HTR-8/SVneo (cell line): ENCODE measurements around the gene U2AF1L4.

Experiments used
- DNase-seq: peaks from one replicate; pipeline ENCODE4 v3.0.0; 2011; ENCODE audit warnings: low spot score, mixed read lengths; ENCODE audit not compliant: insufficient read length
- FAIRE-seq: peaks from 2 replicates; lab custom pipeline; 2011; peaks lifted over from hg19 to GRCh38; lab: Jason Lieb, UNC

U2AF1L4 gene

DNA sequence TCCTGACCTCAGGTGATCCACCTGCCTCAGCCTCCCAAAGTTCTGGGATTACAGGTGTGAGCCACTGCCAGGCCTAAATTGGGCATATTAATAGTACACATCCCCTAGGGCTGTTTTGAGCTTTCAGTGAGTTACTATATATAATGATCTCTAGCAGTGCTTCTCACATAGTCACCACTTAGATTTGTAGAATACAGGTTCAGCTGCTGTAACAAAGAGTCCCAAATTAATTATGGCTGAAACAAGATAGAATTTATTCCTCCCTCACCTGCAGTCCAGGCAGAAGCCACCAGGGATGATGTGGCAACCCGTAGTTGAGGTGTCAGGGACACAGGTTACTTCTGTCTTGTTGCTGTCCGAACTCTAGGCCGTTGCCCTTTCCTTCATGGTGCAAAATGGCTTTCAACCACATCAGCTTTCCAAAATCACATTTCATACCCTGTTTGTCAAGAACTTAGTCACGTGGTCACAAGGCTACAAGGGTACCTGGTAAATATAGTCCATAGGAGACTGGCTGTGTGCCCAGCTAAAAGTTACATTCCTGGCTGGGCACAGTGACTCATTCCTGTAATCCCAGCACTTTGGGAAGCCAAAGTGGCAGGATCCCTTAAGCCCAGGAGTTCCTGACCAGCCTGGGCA, 15.6 kb upstream of the U2AF1L4 start:
- DNase-seq: no peak

DNA sequence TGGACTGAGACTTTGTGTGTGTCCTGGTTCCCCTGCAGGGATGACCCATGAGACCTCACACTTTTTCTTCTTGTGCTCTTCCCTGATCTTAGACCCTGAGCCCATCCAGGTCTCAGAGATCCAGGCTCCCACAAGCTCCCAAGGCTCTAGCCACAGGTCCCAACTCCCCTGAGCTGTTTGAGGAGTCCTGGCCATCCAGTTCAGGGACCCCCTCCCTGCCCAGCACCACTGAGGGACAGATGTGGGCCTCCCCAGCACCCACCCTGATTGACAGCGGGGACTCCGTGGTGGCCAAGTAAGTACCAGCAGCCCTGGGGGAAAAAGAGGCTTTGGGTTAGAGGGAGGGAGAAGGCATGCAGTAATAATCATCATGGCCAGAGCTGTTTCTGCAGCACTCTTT, 14.5 kb upstream of the U2AF1L4 start:
- FAIRE-seq (no peak), DNase-seq (no peak)

More for the DNA sequence above, 15.6 kb upstream of the U2AF1L4 start:
- no peak for FAIRE-seq

DNA sequence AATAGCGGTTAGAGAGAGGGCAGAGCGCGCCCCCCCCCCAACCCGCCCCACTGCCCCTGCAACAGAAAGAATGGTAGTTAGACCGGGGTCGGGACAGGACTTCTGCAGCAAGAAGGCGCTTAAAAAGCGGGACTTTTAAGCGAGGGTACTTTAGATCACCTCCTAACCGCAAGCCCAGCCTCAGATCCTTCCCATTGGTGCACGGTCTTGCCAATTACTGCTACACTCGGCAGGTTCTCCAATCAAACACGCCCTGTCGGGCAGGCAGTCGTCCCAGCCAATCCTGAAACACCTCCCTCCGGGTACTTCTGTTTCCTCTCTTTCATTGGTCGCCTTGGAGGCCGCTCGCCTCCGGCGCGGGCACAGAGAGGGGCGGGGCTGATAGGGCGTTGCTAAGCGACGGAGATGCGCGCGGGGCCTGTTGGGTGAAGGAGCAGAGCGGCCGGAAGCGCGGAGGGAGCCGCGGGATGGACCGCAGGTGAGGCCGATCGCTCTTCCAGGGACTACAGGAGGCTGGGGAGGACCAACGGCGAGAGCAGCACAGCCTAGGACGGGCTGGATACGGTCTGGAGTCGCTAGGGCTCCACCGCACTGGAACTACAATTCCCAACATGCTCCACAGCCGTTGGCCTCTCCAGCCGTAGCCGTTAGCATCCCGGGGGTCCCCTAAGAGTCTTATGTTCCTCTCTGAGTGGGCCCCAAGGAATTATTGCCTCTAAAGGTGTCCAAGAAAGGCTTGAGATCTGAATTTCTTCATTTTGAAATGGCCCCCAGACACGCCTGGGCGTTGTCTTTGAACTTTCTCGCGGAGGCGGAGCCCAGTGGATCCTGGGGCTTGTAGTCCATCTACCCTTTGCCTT, 12.8 kb upstream of the U2AF1L4 start, which contains the start of gene PROSER3:
TSS of gene PROSER3 (plus strand) at position 428 of the 860 bp plus-strand sequence. CDS start at position 468, 40 bp downstream.
- peak; percentile 97 for FAIRE-seq
- peak; percentile 98 for DNase-seq

DNA sequence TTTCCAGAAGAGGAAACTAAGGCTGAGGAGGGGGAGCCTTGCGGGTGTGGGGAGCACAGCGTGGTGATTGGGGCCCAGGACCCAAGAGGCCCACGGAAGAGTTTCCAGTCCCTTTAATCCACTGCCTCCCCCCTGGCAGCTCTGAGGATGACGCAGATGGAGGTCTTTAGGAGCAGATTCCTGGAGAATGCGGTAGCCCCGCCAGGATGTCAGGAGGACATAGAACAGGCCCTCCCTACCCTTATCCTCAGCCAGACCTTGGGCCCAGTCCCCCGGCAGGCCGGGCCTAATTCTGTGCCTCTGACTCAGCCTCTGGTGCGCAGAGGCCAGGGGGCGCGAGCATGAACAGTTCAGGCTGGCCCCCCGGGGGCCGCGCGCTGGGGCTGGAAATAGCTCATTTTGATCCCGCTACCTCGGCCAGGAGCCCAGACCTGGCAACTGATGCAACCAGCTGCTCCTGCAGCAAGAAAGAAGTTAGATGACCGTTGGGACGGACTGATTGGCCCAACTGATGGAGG, 12.1 kb upstream of the U2AF1L4 start:
- DNase-seq (peak; percentile 41), FAIRE-seq (no peak)

DNA sequence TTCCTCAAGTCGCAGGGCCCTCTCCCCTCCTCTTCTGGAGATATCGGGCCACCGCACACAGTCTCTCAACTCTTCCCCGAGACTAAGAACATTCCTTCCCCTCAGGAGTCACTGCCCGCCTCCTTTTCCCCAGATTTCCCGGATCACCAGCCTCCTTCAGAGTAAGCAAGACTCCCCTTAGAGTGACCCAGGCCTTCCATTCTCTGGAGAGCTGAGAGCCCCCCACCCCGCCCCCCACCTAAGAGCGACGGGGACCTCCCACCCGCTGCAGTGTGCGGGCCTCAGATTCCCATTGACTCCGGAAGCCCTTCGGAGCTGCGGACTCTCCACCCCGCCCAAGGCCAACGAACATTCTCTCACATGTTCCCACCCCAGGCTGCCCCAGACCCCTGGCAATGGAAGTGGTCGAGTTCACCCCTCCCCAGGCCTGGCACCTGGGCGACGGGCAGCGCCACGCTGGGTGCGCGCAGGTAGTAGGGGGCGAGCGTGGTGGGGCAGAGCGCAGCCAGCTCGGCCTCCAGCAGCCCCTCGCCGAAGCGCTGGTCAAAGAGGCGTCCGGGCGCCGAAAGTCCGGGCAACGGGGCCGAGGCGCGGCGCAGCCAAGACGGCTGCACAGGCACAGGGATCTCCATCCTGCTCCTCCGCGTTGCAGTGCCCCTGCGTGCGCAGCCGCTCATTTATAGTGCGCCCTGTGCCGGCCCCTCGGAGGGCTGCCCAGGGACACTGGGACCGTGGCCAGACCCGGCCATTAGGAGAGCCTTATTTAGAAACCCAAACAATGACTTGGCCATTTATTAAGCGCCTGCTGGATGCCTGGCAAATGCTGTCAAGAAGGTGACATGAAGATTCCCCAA, 11.4 kb upstream of the U2AF1L4 start, which contains the start of gene HSPB6:
TSS of gene HSPB6 (minus strand) at position 653 of the 854 bp plus-strand sequence. CDS start at position 632, 21 bp downstream.
- no peak for FAIRE-seq
- DNase-seq: no peak

DNA sequence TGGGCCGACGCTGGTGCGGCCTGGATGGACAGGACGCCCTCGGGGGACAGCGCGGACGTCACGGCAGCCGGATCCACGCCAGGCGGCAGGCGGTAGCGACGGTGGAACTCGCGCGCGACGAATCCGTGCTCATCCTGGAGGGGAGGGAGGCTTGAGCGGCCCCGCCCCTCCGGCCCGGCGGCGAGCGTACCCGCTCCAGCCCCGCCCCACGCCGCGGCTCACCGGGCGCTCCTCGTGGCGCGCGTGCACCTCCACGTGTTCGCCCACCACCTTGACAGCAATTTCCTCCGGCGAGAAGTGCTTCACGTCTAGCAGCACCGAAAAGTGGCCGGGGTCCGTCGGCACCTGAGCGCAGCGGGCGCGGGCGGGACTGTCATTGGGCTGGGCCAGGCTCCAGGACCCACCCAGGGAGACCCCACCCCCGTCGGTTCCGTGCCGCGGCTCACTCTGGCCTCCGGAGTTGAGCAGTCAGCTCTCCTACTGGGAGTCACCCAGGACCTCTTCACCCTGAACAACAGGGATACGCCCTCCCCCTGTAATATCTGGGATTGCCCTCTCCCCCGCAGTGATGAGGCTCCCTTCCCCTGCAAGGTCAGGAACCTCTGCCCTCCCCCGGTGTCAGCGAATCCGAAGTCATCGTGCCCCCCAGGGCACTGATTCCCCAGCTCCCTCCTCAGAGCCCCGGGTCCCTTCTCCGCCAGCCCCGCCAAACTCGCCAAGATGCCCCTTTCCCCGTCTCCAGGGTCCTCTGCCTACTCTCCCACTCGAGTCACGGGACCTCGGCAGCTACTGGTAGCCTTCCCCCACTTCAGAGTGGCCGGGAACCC, 10.5 kb upstream of the U2AF1L4 start:
- DNase-seq (no peak), FAIRE-seq (no peak)

DNA sequence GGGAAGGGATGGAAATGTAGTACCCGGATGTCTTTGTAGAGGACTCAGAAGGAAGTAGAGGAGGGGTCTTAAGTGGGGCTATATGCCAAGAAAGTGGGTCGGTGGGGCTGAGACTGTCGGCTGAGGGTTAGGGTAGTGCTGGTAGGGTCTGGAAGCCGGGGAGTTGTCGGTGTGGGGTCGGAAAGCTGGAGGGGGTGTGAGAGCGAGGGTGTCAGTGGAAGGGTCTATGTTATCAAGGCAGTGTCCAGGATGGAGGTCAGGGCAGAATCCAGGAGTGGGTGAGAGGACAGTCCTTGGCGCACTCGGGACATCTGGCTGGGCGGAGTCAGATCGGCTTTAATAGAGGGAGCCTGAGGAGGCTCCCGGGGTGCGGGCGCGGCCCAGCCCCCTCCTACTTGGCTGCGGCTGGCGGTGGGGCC, 9.9 kb upstream of the U2AF1L4 start:
- no peak for FAIRE-seq
- no peak for DNase-seq

DNA sequence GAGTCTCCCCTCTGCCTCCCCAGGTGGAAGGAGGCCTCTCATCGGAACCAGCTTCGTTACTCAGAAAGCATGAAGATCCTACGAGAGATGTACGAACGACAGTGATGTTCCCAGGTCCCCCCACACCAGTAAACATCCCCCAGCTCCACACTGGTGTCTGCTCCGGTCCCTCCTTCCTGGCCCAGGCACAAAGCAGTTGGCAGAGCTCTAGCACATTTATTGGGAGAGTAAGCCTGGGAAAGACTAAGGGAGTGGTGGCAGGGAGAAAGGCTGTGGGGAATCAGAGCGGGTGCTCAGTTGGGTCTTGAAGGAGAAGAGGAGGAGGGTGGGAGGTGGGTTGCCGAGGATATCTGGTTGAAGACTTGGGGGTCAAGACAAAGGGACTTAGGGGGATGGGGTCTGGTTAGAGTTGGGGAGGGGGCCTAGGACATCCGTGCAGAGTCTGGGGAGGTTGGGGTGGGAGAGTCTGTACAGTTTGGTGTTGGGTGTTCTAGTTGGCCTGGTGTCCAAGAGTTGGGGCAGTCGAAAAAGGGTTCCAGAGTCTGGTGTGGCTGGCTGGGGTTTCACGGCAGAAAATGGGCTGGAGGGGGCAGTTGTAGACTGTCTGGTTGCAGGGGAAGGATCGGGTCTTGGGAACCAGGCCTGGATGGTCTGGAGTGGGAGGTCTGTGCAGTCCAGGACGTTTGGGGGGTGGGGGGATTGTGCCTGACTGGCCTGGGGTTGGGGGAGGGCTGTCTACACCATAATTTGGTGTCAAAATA, 9.3 kb upstream of the U2AF1L4 start:
- DNase-seq (no peak), FAIRE-seq (no peak)

DNA sequence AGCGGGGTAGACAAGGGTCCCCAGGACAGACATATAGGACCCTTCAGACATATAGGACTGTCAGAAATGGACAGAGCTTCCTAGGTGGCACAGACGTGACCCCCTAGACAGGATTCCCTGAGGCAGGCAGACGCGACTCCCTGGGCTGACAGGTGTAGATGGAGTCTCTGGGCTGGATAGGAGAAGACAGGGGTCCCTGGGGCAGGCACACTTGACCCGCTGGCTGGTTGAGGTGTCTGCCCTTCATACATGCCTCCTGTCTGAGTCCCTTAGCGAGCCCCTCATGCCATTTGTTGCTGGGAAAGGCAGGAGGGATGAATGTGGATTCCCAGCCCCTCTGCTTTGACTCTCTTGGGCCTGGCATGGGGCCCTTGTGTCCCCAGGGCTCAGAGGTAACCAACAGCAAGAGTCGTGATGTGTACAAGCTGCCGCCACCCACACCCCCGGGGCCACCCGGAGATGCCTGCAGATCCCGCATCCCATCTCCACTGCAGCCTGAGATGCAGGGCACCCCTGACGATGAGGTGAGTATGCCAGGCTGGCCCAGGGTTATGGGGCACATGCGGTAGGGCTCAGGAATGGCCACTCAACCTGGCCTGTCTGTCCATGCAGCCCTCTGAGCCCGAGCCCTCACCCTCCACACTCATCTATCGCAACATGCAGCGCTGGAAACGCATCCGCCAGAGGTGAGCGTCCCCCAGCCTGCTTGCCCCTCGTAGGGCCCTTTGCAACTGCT, 8.6 kb upstream of the U2AF1L4 start:
- DNase-seq (no peak), FAIRE-seq (no peak)

DNA sequence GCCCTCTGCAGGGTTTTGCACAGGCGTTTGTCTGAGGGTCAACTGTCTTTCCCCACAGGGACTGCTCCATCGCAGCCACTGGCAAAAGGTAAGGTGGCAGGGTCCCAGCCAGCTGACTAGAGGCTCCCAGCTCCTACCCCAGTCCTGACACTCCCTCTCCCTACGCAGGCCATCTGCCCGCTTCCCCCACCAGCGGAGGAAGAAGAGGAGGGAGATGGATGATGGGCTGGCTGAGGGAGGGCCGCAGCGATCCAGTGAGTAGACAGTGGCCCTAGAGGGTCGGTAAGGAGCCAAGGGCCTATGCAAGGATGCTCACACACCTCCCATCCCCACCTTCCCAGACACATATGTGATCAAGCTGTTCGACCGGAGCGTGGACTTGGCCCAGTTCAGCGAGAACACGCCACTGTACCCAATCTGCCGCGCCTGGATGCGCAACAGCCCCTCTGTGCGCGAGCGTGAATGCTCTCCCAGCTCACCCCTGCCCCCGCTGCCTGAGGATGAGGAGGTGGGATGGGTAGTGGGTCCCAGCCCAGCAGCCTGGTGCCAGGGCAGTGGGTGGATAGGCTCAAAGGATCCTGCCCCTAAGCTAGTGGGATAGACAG, 7.6 kb upstream of the U2AF1L4 start:
- FAIRE-seq: no peak

DNA sequence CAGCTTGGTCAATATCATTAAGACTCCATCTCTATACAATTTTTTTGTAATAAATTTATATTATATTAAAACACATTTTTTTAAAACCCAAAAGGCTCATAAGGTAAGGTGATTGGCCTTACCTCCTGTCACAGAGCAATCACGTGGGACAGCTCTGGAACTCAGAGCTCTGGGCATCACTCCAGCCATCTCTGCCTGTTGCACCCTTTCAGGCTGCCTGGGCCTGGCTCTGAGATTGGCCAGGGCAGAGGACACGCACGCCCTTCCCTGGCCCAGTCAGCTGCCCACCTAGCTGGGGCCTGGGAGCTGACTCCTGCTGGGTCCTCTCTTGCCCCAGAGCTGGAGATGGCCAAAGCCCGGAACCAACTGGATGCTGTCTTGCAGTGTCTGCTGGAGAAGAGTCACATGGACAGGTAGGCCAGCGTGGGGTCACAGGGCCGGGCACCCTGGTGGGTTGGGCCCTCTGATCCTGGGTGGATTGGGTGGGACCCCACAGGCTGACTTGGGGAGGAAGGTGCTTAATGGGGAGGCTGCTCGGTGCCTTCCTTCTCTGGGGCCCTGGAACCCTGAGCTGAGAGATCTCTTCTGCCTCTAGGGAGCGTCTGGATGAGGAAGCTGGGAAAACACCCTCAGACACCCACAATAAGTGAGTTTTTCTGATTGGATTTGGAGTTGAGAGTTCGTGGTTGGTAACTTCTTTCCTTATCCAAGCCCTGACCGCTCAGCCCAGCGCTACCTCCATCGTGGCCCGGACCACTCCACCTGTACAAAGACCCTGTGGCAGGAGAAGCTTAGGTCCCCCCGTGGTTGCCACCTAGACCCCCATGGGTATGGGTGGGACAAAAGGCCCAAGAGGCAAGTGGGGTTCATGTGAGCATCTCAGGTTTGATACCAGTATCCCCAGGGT, 6.9 kb upstream of the U2AF1L4 start:
- DNase-seq (no peak), FAIRE-seq (no peak)

More for the DNA sequence above, 7.6 kb upstream of the U2AF1L4 start:
- no peak for DNase-seq

DNA sequence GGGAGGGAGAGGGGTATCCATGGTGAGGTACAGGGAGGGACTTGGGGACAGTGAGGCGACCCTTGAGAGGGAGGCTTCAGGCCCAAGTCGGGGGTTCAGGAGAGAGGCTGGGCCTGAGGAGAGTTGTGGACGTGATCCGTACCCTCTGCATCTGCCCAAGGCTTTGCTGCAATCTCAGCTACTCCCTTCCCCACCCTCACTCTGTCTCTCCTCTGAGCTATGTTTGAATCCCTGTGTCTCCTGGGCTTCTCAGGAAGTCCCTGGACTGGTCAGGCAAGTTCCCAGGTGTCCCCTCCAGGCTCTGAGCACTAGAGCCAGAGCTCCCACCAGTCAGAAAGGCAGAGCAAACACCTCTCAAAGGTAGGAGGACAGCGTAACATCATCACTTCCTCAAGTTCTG, 4.9 kb upstream of the U2AF1L4 start:
- FAIRE-seq: no peak

DNA sequence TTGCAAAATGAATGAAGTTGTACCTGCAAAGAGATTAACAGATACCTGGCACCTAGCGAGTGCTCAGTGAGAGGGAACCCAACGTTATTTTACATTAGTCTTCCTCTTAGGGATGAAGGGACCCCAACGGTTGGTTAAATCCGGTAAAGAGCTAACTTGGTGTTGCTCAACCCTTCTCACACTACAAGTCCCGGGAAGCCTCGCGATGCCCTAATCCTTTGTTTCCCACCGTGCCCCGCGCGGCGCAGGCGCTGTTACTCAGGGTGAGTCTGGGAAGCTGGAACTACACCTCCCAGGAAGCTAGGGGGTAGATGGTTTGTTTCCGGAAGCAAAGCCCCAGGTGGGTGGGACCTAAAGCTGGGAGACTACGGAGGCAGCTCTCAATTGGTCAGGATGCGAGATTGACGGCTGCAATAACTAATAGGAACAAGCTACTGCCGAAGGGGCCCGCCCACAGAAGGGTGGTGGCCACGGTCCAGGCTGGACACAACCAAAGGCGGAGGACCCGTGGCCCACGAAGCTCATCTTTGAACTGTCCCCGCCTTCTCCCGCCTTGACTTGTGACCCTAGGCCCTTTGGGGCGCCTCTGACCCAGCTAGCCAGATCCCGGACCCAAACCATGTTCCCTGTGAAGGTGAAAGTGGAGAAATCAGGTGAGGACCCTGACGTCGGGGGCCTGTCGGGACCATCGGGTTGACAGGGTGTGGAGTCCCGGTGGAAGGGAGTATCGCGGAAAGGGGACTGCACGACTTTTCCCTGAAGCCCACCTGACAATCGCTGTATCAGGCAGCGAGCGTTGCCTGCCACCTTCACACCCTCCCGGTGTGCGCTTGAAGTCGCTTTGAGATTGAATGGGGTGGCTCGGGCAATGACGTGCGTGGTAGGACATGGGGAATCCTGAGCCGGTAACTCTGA, 3.1 kb upstream of the U2AF1L4 start, which contains the start of gene LIN37:
TSS of gene LIN37 (plus strand) at position 471 of the 915 bp plus-strand sequence. CDS start at position 620, 149 bp downstream.
- DNase-seq (peak; percentile 99), FAIRE-seq (peak; percentile 58)

More for the DNA sequence above, 4.9 kb upstream of the U2AF1L4 start:
- DNase-seq: no peak

DNA sequence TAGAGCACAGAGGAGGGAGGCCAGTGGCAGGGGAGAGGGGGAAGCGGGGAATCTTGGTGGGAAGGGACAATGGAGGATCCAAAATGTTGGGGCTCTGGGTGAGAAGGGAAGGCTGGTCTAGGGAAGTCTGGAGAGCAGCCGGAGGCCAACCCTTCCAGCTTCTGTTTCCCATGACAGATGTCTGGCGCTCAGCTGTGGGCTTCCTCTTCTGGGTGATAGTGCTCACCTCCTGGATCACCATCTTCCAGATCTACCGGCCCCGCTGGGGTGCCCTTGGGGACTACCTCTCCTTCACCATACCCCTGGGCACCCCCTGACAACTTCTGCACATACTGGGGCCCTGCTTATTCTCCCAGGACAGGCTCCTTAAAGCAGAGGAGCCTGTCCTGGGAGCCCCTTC, 1.3 kb upstream of the U2AF1L4 start:
- FAIRE-seq: no peak

DNA sequence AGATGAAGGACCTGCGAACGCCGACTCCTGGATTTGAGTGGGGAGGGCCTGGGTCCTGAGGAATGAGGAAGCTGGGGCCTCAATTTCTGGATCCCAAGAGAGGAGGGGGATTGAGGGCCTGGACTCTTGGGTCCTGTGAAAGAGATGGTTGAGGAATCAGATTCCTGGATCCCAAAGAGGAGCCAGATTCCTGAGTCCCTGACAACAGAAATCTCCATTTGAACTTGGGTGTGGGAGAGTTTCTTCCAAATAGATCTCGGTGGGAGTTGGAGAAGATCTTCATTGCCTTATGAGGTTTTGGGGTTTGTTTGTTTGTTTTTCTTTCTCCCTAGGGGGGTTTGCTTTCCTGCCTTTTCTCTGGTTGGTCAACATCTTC, 857 bp upstream of the U2AF1L4 start:
- no peak for FAIRE-seq
- no peak for DNase-seq

More for the DNA sequence above, 1.3 kb upstream of the U2AF1L4 start:
- DNase-seq: no peak
